NCI-H146 (cell line): Measurements from ENCODE around the gene PRR36.
"Not testable (repeated sequence)": the region's sequence is repeated elsewhere in the genome, so short reads cannot be mapped to it uniquely, and the experiment has no call there.

ENCODE experiments used
- DNase-seq: peaks from one replicate; lab custom pipeline; 2025; lab: John Stamatoyannopoulos, UW

The PRR36 gene

DNA sequence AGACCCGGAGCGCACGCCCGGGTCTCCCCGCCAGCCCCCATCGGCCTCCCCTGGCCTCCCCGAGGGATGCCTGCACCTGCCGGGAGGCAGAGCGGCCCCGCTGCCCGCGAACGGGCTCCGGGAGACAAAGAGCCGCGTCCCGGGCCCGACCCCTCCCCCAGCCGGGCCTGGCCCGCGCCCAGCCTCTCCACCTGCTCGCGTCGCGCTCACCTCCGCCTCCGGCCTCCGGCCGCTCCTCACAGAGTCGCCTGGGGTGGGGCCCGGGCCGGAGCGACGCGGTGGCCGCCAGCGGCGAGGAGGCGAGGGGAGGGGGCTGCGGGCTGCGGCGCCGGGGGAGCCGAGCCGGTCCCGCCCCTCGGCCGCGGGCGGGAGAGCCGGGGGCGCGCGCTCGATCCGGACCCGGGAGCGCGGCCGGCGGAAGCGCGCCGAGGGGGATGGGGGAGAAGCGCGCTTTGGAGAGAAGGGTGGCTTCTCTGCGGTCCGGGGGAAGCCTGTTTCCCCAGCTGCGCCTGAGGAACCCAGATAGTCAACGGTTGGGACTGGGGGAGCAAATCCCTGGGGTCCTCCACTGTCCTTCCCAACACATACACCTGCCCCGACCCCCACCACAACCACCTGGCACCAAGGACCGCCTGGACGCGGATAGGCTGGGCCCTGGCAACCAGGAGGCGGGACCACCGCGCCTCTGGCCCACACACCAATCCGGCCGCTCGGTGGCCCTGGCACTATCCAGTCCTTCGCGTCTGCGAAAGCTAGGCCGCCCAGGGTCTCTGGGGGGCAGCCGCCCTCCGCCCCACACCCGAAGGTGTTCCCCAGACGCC, at the start of gene PRR36:
TSS of gene PRR36 (minus strand) at position 315 of the 821 bp plus-strand sequence. CDS start 701 bp downstream, outside the sequence.
- DNase-seq = peak; percentile 85

DNA sequence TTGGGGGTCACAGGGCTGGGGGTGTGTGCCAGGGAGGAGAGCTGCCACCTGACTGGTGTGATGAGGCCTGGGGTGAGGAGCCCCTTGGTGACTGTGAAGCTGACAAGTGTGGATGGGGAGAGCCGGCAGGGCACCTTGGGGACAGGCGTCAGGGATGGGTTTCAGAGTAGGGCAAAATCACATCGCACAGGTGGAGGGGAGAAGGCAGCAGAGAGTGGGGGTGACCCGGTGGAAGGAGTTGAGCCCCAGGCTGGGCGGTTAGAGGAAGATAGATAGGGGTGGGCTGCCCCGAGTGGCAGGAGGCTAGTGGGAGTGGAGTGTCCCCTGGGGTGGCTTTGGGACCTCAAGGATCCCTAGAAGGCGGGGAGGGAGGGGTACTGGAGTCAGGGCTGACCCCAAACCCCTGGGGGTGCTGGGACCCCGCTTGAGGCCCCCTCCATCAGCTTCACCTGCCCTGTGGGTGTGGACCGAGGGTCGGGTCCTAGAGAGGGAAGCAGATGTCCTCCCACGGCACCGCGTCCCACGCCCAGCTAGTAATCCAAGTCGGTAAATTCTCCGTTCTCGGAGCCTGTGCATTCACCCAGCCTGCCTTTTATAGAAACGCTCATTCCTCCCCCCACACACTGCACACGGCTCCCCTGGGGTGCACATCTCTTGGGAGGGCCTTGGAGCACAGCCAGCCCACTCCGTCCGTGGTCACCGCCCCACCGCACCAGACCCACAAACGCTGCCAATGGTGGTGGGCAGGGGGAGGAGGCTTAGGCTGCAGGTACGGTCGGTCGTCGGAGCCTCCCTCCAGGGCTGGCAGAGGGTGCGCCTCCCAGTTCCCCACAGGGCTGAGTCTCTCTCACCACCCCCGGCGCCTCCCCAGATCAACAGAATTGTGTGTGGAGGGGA, 49.4 kb upstream of the PRR36 start:
- no peak for DNase-seq

DNA sequence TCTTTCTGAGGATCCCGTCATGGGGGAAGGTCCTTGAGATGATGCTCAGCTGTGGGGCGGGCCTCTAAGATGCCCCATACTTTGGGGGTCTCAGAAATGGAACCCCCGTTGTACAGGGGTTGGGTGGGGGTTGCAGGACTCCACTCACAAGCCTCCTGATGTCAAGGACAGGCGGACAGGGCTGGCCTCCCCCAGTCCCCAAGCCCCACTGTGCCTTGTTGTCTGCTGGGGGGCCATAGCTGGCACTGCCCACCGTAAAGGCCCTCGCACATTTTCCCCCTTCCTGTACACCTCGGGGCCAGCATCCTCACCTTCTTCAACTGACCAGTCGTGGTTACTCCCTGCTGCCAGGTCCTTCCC, 48.6 kb upstream of the PRR36 start:
- no peak for DNase-seq

DNA sequence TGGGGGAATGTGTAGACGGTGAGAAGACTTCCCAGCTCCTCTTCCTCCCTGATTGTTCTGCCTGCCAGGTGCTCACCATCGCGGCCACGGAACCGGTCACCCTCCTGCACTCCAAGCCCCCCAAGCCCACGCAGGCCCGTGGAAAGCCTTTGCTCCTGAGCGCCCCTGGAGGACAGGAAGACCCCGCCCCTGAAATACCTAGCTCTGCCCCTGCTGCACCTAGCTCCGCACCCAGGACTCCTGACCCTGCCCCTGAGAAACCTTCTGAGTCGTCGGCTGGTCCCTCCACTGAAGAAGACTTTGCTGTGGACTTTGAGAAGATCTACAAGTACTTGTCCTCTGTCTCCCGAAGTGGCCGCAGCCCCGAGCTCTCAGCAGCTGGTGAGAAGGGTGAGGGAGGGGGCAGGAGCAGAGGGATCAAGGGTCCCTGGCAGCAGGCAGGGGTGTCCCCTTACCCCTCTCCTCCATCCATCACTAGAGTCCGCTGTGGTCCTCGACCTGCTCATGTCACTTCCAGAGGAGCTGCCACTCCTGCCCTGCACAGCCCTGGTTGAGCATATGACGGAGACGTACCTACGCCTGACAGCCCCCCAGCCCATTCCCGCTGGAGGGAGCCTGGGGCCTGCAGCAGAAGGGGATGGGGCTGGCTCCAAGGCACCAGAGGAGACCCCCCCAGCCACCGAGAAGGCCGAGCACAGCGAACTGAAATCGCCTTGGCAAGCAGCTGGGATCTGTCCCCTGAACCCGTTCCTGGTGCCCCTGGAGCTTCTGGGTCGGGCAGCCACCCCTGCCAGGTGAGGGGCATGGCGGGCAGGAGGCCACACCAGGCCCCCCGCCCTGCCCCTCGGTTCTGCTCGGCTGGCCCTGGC, 48.0 kb upstream of the PRR36 start:
- DNase-seq = no peak

DNA sequence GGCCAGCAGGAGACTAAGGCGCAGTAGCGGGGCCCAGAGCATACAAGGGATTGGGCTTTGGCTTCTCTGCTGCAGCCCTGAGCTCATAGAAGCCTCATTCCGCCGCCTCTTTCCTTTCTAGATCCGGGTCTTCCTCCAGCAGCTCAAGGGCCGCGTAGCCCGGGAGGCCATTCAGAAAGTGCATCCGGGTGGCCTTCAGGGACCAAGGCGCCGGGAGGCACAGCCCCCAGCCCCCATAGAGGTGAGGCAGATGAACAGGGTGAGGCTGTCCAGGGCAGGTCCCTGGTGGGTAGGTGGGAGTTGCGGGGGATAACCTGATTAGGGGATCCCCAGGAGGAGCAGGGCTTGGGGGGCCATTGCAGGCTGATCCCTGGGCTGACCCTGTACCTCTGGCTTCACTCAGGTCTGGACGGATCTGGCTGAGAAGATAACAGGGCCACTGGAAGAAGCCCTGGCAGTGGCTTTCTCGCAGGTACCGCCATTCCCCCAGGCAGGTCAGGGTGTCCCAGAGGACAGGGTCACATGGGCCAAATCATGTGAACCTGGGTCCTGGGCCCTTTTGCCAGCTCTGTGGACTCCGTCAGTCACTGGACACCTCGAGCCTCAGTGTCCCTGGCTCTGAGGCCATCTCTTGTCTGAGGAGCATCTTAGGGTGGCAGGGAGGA, 47.2 kb upstream of the PRR36 start:
- no peak for DNase-seq

DNA sequence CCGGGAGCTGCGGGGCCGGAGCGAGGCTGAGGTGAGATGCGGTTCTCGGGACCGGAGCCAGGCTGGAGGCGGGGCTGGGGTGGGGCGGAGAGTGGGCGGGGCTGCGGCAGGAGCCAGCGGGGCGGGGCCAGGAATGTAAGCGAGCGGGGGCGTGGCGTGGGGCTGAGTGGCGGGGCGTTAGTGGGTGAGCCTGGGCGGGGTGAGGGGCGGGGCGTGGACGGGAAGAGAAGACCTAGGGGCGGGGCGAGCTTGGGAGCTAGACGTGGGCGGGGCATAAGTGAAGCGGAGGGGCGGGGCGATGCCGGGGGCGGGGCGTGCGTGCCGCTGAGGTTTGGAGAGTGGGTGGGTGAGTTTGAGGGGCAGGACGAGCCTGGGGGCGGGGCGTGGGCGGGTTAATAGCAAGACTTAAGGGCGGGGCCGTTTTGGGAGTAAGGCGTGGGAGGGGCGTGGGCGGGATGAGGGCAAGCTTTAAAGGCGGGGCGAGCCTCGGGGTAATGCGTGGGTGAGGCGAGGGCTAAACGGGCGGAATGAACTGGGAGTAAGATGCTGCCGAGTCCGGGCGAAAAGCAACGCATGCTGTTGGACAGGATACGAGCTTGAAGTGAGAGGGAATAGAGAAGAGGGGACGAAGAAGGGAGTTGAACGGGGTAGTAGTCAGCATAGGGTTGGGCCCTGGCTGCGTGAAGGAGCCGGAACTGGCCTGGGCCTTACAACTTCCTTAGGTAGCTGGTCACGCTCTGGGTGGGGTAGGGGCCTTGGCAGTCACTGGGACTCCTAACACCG, 46.5 kb upstream of the PRR36 start:
- peak; percentile 98 for DNase-seq

DNA sequence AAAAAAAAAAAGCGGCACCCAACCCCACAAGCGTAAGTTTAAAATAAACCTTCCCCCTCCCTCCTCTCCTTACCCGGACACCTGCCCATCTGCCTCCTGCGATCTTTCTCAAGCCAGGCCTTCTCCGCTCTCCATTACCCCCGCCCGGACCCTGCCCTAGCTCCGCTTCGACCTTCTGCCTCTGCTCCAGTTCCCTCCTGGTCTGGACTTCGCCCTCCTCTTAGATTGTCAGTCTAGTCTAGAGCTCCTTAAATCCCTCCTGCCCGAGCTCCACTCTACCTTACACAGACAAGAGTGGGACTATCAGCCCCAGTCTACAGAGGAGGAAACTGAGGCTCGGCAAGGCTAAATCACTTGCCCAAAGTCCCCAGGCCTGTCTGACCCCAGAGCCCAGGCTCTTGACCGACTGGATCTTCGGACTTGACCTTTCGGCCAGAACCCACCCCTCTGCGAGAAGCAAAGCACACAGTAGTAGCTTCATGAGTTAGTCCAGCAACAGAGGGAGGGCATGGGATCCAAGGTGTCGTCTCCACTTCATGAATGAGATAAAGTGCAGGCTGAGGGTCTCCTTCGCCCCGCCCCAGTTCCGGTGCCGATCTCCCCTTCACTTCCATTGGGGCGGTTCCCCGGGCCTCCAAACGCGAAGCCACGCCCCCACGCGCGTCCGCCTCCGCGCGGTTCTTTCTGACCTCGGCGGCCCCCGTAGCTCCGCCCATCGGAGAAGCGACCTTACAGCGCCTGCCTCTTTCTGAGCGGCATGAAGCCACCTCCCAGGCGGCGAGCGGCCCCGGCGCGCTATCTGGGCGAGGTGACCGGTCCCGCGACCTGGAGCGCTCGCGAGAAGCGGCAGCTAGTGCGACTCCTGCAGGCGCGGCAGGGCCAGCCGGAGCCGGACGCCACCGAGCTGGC, 45.7 kb upstream of the PRR36 start, which contains the start of gene SNAPC2:
TSS of gene SNAPC2 (plus strand) at position 729 of the 909 bp plus-strand sequence. CDS start at position 758, 29 bp downstream.
- DNase-seq = peak; percentile 88

DNA sequence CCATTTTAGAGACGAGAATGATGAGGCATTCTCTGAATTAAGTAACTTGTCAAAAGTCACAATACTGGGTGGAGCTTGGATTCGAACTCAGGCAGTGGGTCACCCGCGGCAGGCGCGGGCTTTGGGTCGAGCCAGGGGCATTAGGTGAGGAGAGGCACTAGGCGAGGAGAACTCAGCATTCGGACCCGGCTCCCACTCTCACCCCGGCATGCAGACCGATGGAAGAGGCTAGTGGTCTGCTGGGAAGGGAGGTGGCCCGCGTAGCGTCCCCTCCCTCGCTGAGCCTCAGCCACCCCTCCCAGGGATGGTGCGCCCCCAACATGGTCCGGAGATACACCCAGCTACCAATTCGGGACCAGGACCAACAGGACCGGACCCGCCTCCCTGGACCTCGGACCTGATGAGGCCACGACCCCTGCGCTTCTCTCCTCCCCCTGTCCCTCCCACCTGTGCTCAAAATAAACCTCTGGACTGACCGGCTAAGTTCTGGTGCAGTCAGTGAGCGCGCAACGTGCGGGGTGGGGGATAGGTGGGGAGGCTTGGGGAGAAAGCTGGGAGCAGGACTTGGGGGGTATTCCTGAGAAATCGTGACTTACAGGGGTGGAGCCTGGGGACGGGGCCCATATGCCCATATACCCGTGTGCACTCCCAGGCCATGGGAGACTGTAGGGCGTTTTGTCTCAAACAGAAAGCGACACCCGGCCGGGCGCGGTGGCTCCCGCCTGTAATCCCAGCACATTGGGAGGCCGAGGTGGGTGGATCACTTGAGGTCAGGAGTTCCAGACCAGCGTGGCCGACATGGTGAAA, 44.6 kb upstream of the PRR36 start:
- DNase-seq = no peak

DNA sequence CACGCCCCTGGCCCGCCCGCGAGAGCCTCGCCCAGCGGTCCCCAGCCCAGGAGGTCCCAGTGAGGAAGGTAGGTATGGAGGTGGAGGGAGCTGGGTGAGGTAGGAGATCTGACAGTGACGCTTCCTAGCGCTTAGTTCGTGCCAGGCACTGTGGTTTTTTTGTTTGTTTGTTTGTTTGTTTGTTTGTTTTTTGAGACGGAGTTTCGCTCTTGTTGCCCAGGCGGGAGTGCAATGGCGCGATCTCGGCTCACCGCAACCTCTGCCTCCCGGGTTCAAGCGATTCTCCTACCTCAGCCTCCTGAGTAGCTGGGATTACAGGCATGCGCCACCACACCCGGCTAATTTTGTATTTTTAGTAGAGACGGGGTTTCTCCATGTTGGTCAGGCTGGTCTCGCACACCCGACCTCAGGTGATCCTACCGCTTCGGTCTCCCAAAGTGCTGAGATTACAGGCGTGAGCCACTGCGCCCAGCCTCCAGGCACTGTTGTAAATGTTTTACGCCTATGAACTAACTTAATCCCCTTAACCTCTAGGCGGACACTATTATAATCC, 43.9 kb upstream of the PRR36 start:
- not testable (repeated sequence) for DNase-seq

DNA sequence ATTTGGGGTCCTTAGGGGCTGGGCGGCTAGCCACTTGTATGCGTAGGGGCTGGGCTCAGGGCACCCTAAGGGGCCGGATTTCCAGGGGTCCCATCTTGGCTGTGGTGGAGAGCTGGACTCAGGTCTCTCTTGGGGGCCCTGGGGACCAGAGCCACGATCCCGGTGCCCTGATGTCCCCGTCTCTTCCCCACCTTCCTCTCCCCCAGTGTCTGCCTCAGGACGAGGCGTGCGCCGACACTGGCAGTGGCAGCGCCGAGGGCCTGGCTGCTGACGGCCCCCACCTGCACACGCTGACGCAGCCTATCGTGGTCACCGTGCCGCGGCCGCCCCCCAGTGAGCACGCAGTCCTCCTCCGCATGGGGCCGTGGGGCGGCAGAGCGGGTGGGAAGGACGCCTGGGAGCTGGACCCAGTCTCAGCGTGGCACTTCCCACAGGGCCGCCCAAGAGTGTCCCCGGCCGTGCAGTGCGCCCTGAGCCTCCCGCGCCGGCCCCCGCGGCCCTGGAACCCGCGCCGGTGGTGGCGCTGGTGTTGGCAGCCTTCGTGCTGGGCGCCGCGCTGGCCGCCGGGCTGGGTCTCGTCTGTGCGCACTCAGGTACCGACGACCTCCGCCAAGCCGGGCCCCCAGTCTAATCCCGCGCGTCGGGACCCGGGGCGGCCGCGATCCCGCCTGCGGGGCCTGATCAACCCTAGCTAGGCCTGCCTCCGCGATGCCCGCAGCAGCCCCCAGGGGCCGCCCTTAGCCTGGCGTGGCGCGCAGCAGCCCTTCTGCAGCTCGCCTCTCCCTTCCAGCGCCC, 43.3 kb upstream of the PRR36 start:
- DNase-seq = peak; percentile 55

DNA sequence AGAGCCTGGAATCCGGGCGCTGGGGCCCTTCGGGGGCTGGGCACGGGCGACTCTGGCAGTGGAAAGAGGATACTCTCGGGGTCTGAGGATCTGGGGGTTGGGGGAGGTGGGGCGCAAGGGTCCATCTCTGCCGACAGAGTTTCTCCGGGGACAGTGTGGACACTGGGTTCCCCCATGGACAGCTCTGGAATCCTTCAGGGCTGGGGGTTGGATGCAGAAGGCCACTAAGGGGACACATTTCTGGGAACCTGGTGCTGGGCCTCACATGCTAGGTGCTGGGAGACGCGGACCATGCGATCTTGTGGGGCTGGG, 42.7 kb upstream of the PRR36 start:
- DNase-seq = no peak

DNA sequence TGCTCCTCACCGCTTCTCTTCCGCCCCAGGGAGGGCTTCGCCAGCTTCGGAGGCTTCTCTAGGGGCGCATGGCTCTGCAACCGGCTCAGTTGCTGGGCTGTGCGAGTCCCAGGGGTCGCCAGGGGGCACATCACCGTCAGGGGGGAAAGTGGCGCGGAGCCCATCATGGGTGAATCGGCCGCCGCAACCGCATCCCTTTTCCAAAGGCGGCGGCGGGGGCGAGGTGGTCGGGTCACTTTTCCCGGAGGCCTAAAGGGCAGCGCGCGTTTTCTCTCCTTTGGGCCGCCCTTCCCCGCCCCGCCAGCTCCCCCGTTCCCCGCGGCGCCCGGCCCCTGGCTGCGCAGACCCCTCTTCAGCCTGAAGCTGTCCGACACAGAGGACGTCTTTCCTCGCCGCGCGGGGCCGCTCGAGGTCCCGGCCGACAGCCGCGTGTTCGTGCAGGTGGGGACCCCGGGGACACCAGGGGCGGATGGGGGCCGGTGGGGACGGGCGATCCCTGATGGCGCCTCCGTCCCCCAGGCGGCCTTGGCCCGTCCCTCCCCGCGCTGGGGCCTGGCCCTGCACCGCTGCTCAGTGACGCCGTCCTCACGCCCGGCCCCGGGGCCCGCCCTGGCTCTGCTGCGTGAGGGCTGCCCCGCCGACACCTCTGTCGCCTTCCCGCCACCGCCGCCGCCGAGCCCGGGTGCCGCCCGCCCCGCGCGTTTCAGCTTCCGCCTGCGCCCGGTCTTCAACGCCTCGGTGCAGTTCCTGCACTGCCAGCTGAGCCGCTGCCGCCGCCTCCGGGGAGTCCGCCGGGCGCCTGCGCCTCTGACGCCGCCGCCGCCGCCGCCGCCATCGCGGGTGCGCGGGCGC, 42.1 kb upstream of the PRR36 start:
- peak; percentile 40 for DNase-seq

DNA sequence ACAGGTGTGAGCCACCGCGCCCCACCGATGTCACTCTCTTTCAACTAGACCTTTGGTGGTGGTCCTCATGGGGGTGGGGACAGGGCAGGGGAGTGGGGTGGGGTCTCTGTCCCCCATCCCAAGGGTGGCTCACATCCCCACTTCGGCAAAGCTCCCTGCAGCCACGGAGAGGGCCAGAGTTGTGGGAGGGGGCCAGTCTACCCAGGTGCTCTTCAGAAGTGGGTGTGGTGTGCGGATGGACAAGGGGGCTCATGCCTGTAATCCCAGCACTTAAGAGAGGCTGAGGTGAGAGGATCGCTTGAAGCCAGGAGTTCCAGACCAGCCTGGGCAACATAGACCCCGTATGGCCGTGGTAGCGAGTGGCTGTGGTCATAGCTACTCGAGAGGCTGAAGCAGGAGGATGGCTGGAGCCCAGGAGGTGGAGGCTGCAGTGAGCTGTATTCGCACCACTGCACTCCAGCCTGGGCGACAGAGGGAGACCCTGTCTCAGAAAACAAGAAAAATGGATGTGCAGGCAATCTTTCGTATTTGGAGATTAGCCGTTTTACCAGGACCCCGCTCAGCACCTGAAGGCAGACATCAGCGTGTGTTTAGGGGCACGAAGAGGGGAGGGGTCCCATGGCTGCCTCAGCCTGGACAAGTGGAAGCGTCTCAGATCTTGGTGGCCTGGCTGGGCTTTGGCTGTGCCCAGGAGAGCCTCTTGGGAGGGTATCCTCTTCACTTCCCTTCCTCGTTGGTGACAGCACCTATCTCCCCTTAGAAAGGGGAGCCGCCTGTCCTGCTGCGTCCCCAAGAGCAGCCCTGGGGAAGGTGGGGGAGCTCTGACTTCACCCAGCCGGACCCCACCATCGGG, 41.3 kb upstream of the PRR36 start:
- DNase-seq = no peak

DNA sequence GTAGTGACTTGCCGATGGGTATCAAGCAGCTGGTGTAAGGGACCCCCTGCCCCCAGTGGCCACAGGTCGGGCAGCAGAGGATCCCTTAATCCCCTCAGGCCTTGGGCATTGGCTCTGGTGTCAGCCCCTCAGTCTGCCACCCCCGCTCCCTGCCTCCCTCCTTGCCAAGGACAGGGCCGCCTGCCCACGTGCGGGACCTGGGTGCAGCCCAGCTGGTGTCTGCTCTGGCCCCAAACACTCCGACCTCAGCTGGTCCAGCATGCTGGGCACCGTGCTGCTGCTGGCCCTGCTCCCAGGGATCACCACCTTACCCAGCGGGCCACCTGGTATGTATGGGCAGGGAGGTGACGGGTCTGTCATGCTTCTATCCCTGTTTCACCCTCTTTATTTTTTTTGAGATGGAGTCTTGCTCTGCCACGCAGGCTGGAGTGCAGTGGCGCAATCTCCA, 40.4 kb upstream of the PRR36 start, which contains the start of gene TGFBR3L:
TSS of gene TGFBR3L (plus strand) at position 233 of the 448 bp plus-strand sequence.
- no peak for DNase-seq

DNA sequence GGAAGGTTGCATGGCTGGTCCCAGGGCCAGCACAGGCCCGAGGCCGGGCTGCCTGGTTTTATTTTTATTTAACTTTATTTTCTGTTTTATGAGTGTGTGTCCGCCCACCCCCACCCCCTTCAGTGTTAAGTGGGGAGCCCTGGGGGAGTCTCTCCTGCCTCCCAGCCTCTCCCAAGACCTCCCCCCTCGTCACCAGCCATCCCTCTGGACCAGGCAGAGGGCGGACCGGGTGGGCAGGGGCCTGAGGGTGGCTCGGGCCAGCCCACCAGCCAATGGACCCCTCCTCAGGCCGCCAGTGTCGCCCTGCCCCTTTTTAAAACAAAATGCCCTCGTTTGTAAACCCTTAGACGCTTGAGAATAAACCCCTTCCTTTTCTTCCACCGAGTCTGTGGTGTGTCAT, 39.9 kb upstream of the PRR36 start:
- no peak for DNase-seq

DNA sequence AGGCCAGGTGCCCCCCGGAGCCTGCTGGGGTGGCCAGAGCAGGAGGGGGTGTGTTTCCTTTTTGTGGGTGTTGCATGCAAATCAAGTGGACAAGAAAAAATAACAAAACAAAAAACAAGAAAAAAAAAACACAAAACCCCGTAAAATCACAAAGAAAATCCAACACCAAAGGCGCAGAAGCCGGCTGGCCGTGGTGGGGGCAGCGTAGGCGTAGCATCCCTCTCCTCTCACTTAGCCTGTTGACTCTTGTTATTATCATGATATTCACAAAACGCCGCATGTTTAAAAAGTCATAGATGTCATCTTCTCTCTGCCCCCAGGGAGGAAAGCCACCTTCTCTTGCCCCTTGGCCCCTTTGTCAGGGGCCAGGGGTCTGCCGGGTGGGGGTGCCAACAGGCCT, 39.5 kb upstream of the PRR36 start:
- DNase-seq = no peak
